A673 (cell line): ENCODE results near the gene HPCAL1. TPM values are rescaled to one million over a fixed set of nuclear protein-coding genes. Genes with fewer than 3 reads are reported as not detected.

Source experiments
- BruUV-seq: library from RNA; stranded (reverse); fragments of 400-500 nt; replicated peaks from 2 replicates; lab custom pipeline; 2021; lab: Mats Ljungman, UMichigan
- CTCF ChIA-PET: fragments of 300-600 bp; sonication (Branson Sonifier 250); formaldehyde crosslinking; loops from one replicate; lab custom pipeline; 2022; ENCODE audit warnings: antibody characterized with exemption; lab: Charles Lee
- POLR2A ChIA-PET: fragments of 300-600 bp; sonication (Branson Sonifier 250); formaldehyde crosslinking; loops from one replicate; lab custom pipeline; 2022; ENCODE audit warnings: antibody characterized with exemption; ENCODE audit not compliant: low non-redundant PET; lab: Charles Lee
- DNase-seq: peaks from one replicate; pipeline ENCODE4 v3.0.0-alpha.2; 2015; ENCODE audit warnings: low spot score
- H3K27ac ChIP-seq: fragments of 200-600 bp; sonication (generic); 2 replicates; pipeline ENCODE4 v1.5.1; 2016; ENCODE audit warnings: mixed run types, low read depth, mild to moderate bottlenecking, mixed read lengths, antibody characterized with exemption, low read length; ENCODE audit not compliant: poor library complexity, severe bottlenecking
- H3K27me3 ChIP-seq: fragments of 200-600 bp; sonication (generic); replicated peaks from 2 replicates; pipeline ENCODE4 v1.6.1; 2017; ENCODE audit warnings: mixed run types, low read depth, mild to moderate bottlenecking, mixed read lengths, antibody characterized with exemption, low read length; ENCODE audit not compliant: insufficient read depth, poor library complexity
- H3K36me3 ChIP-seq: fragments of 200-600 bp; sonication (generic); 2 replicates; pipeline ENCODE4 v1.6.1; 2016; ENCODE audit warnings: mixed run types, mild to moderate bottlenecking, mixed read lengths, antibody characterized with exemption, low read length; ENCODE audit not compliant: insufficient read depth, poor library complexity, severe bottlenecking
- H3K4me1 ChIP-seq: fragments of 200-600 bp; sonication (generic); 2 replicates; pipeline ENCODE4 v1.6.1; 2017; ENCODE audit warnings: mixed run types, mild to moderate bottlenecking, mixed read lengths, antibody characterized with exemption, low read length; ENCODE audit not compliant: insufficient read depth, poor library complexity, severe bottlenecking
- H3K4me3 ChIP-seq: fragments of 200-600 bp; sonication (generic); 2 replicates; pipeline ENCODE4 v1.5.1; 2016; ENCODE audit warnings: low read depth, mixed run types, mild to moderate bottlenecking, mixed read lengths, low read length; ENCODE audit not compliant: poor library complexity, severe bottlenecking
- H3K9me3 ChIP-seq: fragments of 200-600 bp; sonication (generic); 2 replicates; pipeline ENCODE4 v1.6.1; 2016; ENCODE audit warnings: mixed run types, low read depth, mild to moderate bottlenecking, mixed read lengths, antibody characterized with exemption, low read length; ENCODE audit not compliant: poor library complexity, severe bottlenecking
- CTCF ChIP-seq: fragments of 300-800, 200-600 bp; sonication (generic); conservative IDR thresholded peaks from 2 replicates; pipeline ENCODE4 v1.5.1; 2017; ENCODE audit warnings: low read depth, mild to moderate bottlenecking, antibody characterized with exemption, low read length, moderate library complexity, mixed read lengths
- EZH2 ChIP-seq: fragments of 200-600 bp; sonication (generic); IDR thresholded peaks from 2 replicates; pipeline ENCODE4 v1.6.1; 2017; ENCODE audit warnings: borderline replicate concordance, low read depth, mild to moderate bottlenecking, mixed read lengths, antibody characterized with exemption, low read length; ENCODE audit not compliant: poor library complexity, severe bottlenecking
- intact Hi-C: fragments of 100-400 bp; cut with micrococcal nuclease; formaldehyde crosslinking; loops from one replicate; pipeline ENCODE4 v1.10.0; 2022; ENCODE audit not compliant: unreplicated experiment
- total RNA-seq: library from RNA; stranded (reverse); gene quantifications from 2 replicates; pipeline ENCODE4 v1.2.3, GENCODE V29; 2021

HPCAL1 gene
- total RNA-seq, 1 experiment from 2014 or later, result 9.7 TPM

- H3K36me3 ChIP-seq, result no peaks in the 10 kb centered on the region
- no peak overlapping the region for H3K27ac ChIP-seq
- no peaks in the 10 kb centered on the region for H3K4me1 ChIP-seq
- CTCF ChIA-PET, result no interaction called here
- no TSS peak for BruUV-seq
- POLR2A ChIA-PET, result no interaction called here
- intact Hi-C loops, result no loop called here
- H3K27me3 ChIP-seq, result no peaks in the 10 kb centered on the region
- TF ChIP-seq EZH2 (no peak), CTCF (no peak)
- H3K9me3 ChIP-seq, result no peaks in the 10 kb centered on the region
- H3K4me3 ChIP-seq, result no peak overlapping the region
- no peak for DNase-seq
Measured at GRCh38 chr2:10267036-10267435, 35.7 kb upstream of the HPCAL1 start.

GRCh38 chr2:10267551-10268465, 34.9 kb upstream of the HPCAL1 start:
- no peak for TF ChIP-seq CTCF
- TF ChIP-seq EZH2, result no peak
- no peak overlapping the region for H3K4me3 ChIP-seq
- no peaks in the 10 kb centered on the region for H3K36me3 ChIP-seq
- no peaks in the 10 kb centered on the region for H3K9me3 ChIP-seq
- H3K27me3 ChIP-seq, result no peaks in the 10 kb centered on the region
- ChIA-PET CTCF (interaction anchor here (0.6 kb wide), 1 partner anchor 107 kb away, joined by 3 read pairs; no protein-coding TSS in a partner anchor), POLR2A (no interaction called here)
- no peaks in the 10 kb centered on the region for H3K4me1 ChIP-seq
- no peak overlapping the region for H3K27ac ChIP-seq
- no TSS peak for BruUV-seq
- DNase-seq, result no peak
- intact Hi-C loops, result no loop called here

GRCh38 chr2:10269291-10269690, 33.4 kb upstream of the HPCAL1 start:
- POLR2A ChIA-PET, result no interaction called here
- CTCF ChIA-PET, result no interaction called here
- Histone ChIP-seq H3K4me1 (no peaks in the 10 kb centered on the region), H3K4me3 (no peak overlapping the region), H3K9me3 (no peaks in the 10 kb centered on the region), H3K27ac (no peak overlapping the region), H3K27me3 (no peaks in the 10 kb centered on the region), H3K36me3 (no peaks in the 10 kb centered on the region)
- intact Hi-C loops, result no loop called here
- no TSS peak for BruUV-seq
- DNase-seq, result no peak
- TF ChIP-seq CTCF (no peak), EZH2 (no peak)
